ENCODE data around the gene EEIG1. TPM values are rescaled to one million over a fixed set of nuclear protein-coding genes. Genes with fewer than 3 reads are reported as not detected.
A peak's percentile ranks its signal among the peaks of the same experiment; 100 is the strongest.

EEIG1 gene
- total and polyA plus RNA-seq, 2 donors (not counting 1 experiment from before 2014, with no cell fraction given), result 57.2 to 245 TPM

GRCh38 chr9:127991757-127992274, 11.0 kb upstream of the EEIG1 start:
- Mint-ChIP-seq H3K4me1 (peaks cover 38% of the 10 kb centered on the region), H3K27ac (peak overlapping the region; percentile 67), H3K4me3 (peak overlapping the region; percentile 5), H3K9me3 (ENCODE audit: insufficient read depth) (no peaks in the 10 kb centered on the region), H3K27me3 (no peaks in the 10 kb centered on the region)
- Histone ChIP-seq H3K4me2 (replicated peaks; ENCODE audit: low read depth, low read length, poor library complexity, severe bottlenecking) (peak overlapping the region; percentile 44), H3K4me1 (ENCODE audit: control insufficient read depth in 2 of 2, insufficient read depth in 2 of 2, low read length in 2 of 2) (peaks cover 28 to 34% of the 10 kb centered on the region in 2 donors), H3K9ac (ENCODE audit: low read length) (no peak overlapping the region), H3K79me2 (ENCODE audit: control insufficient read depth, insufficient read depth, low read length) (no peaks in the 10 kb centered on the region), H3K27me3 (replicated peaks in 1 of 4; ENCODE audit: control extremely low read depth in 1 of 4, control insufficient read depth in 3 of 4, insufficient read depth in 4 of 4, low read length in 3 of 4) (no peaks in the 10 kb centered on the region), H3K9me3 (ENCODE audit: control extremely low read depth in 1 of 3, control insufficient read depth in 2 of 3, insufficient read depth in 1 of 3, low read length in 2 of 3) (peaks cover 0 to 4% (median 0%) of the 10 kb centered on the region in 3 donors), H3K36me3 (replicated peaks in 1 of 2; ENCODE audit: control extremely low read depth in 1 of 2, control insufficient read depth in 1 of 2, extremely low read depth in 1 of 2, insufficient read depth in 2 of 2, low read length in 1 of 2) (no peaks in the 10 kb centered on the region), H3K27ac (ENCODE audit: low read length in 2 of 2) (peak overlapping the region; percentile 72 to 80), H2AFZ (ENCODE audit: insufficient read depth, low read depth, low read length, poor library complexity, severe bottlenecking) (no peak overlapping the region), H3K4me3 (ENCODE audit: control extremely low read depth in 1 of 5, extremely low read depth in 1 of 5, insufficient read depth in 1 of 5, low read depth in 2 of 5, low read length in 4 of 5) (no peak overlapping the region), H4K20me1 (ENCODE audit: control insufficient read depth, insufficient read depth, low read length, poor library complexity, severe bottlenecking) (no peaks in the 10 kb centered on the region)
- TF ChIP-seq EZH2 (IDR thresholded peaks at IDR 0.05; ENCODE audit: borderline replicate concordance, insufficient read depth, low read depth, low read length, poor library complexity, severe bottlenecking) (no peak), CTCF (IDR thresholded peaks at IDR 0.05) (no peak)
- ChIA-PET POLR2A (interaction anchor here (0.6 to 1.9 kb wide), 9 partner anchors 12 to 706 kb away, joined by 3 to 8 read pairs (median 6); no protein-coding TSS in a partner anchor), CTCF (interaction anchor here (0.7 to 1.2 kb wide), 4 partner anchors 25 to 49 kb away, joined by 3 to 4 read pairs (median 4); no protein-coding TSS in a partner anchor)
- peak; percentile 60 for DNase-seq
- intact Hi-C loops (cut with micrococcal nuclease), result no loop called here
- WGBS (ENCODE audit: insufficient coverage), result 82% methylated on average over 3 of the region's 3 CpGs
- ATAC-seq (ENCODE audit: low read depth), result peak; percentile 12

All from B cell (primary cell).